ENCODE measurements around the gene PRND. TPM values are rescaled to one million over a fixed set of nuclear protein-coding genes. Genes with fewer than 3 reads are reported as not detected.

The PRND gene
- total and polyA plus RNA-seq, 7 donors = 0.04 to 6.4 (median 0.95) TPM; not detected in 2

DNA sequence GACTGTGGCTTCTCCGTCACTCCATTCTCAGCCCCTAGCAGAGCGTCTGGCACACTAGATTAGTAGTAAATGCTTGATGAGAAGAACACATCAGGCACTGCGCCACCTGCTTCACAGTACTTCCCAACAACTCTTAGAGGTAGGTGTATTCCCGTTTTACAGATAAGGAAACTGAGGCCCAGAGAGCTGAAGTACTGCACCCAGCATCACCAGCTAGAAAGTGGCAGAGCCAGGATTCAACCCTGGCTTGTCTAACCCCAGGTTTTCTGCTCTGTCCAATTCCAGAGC lies 3.5 kb downstream of the PRND start:
- H3K9me3 ChIP-seq = no peaks in the 10 kb centered on the region
- no peak for TF ChIP-seq POLR2AphosphoS5 (IDR thresholded peaks at IDR 0.05)
- TF ChIP-seq, protein P1, sequence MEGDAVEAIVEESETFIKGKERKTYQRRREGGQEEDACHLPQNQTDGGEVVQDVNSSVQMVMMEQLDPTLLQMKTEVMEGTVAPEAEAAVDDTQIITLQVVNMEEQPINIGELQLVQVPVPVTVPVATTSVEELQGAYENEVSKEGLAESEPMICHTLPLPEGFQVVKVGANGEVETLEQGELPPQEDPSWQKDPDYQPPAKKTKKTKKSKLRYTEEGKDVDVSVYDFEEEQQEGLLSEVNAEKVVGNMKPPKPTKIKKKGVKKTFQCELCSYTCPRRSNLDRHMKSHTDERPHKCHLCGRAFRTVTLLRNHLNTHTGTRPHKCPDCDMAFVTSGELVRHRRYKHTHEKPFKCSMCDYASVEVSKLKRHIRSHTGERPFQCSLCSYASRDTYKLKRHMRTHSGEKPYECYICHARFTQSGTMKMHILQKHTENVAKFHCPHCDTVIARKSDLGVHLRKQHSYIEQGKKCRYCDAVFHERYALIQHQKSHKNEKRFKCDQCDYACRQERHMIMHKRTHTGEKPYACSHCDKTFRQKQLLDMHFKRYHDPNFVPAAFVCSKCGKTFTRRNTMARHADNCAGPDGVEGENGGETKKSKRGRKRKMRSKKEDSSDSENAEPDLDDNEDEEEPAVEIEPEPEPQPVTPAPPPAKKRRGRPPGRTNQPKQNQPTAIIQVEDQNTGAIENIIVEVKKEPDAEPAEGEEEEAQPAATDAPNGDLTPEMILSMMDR (IDR thresholded peaks at IDR 0.05) = no peak
- no peak for TF ChIP-seq POLR2A (IDR thresholded peaks at IDR 0.05)
- TF ChIP-seq EP300 (IDR thresholded peaks at IDR 0.05) = no peak
- no peak for DNase-seq
- H3K27ac ChIP-seq = no peak overlapping the region
- peaks cover 0 to 30% (median 18%) of the 10 kb centered on the region in 4 donors for H3K4me1 ChIP-seq
- no peaks in the 10 kb centered on the region for H3K27me3 ChIP-seq
- H3K36me3 ChIP-seq = no peaks in the 10 kb centered on the region
- intact Hi-C loops (cut with DNase I) = no loop called here
- 83 to 92% methylated on average over 4 of the region's 4 CpGs for WGBS, 2 donors
- H3K4me3 ChIP-seq = no peak overlapping the region

DNA sequence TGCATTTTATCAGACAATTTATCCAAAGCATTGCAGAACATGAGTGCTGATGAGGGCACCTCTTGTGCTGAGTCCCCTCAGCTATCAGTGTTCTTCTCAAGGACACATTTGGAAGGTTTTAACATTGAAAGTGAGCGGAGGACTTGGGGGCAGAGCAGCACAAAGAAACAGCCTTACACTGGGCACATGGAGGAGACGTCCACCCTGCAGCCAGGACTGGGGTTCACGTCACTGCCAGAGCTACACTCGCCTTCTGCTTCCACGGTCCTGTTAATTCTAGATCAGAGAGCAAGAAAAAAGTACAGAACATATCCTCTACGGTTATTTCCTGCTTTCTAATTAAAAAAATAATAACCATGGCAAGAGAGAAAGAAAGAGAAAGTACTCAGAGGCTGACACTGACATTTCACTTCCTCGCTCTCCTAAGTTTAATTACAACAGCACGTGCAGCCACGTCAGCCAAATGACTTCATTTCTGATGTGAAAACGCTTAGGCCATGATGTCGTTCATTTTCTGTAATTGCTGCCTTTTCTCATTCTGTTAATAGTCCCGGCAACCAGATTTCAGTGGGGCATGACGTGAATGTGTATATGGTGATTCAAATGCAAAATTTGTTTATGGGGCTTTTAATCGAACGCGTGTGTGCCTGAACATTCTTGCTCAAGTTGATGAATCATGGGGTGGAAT lies 5.1 kb downstream of the PRND start:
- TF ChIP-seq POLR2A (IDR thresholded peaks at IDR 0.05) = no peak
- TF ChIP-seq EP300 (IDR thresholded peaks at IDR 0.05) = peak in 1 of 4 donors; percentile 44
- peak in 1 of 4 donors; percentile 54 for TF ChIP-seq POLR2AphosphoS5 (IDR thresholded peaks at IDR 0.05)
- TF ChIP-seq, protein P1 (IDR thresholded peaks at IDR 0.05) = no peak
- Histone ChIP-seq H3K4me1 (peaks cover 0 to 18% (median 7%) of the 10 kb centered on the region in 4 donors), H3K9me3 (no peaks in the 10 kb centered on the region), H3K36me3 (no peaks in the 10 kb centered on the region), H3K27ac (peak overlapping the region in 2 of 4 donors; percentile 19 to 48), H3K27me3 (no peaks in the 10 kb centered on the region), H3K4me3 (peak overlapping the region in 1 of 4 donors; percentile 7)
- 41 to 54% methylated on average over 16 of the region's 16 CpGs for WGBS, 2 donors
- intact Hi-C loops (cut with DNase I) = no loop called here
- no peak for DNase-seq

DNA sequence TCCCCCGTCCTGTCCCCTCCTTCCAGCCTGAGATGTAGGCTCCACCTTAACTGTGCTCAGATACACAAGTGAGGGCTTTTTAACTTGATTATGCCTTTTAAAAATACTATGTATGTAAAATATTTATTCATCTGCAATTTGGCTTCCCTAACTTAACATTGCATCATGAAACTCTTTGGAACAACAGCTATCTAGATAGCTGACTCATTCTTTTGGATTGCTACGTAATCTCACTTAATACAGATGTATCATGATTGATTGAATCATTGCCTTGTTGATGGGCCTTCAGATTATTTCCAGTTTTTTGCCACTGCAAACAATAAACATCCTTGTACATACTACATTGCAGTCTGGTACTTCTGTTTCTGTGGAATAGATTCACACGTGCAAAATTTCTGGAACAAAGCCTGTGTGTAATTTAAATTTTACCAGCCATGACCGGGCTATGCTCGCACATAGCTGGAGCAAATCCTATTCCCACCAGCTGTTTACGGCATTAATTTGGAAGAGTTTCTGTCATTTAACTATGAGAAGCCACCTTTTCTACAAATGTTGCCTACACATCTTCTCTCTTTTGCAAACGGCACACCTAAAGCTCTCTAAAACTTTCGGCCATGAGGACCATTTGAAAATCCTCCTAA lies 6.5 kb downstream of the PRND start:
- 74 to 83% methylated on average over 8 of the region's 8 CpGs for WGBS, 2 donors
- intact Hi-C loops (cut with DNase I) = no loop called here
- H3K27ac ChIP-seq = no peak overlapping the region

DNA sequence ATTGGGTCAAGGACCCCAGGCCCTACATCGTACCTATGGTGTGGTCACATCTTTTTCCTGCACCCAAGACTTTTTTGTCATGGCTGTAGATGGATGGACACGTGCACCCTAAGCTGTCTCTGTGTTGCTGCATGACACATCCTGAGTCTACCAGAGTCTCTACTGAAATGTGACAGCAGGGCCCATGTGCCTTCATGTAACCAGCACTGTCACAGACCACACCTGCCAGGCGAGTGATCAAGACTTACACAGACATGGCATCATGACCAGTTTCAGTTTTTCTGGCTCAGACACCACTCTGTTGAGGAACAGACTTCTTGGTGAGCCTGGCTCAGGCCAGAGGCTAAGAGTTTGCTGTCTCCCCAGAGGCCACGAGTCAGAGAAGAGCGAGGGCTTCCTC lies 7.6 kb downstream of the PRND start:
- 83 to 85% methylated on average over 5 of the region's 5 CpGs for WGBS, 2 donors
- Histone ChIP-seq H3K9me3 (no peaks in the 10 kb centered on the region), H3K4me1 (peaks cover 0 to 11% (median 4%) of the 10 kb centered on the region in 4 donors), H3K36me3 (no peaks in the 10 kb centered on the region), H3K27me3 (no peaks in the 10 kb centered on the region), H3K27ac (no peak overlapping the region), H3K4me3 (no peak overlapping the region)
- intact Hi-C loops (cut with DNase I) = no loop called here
- no peak for DNase-seq
- TF ChIP-seq, protein P1 (IDR thresholded peaks at IDR 0.05) = no peak
- TF ChIP-seq EP300 (IDR thresholded peaks at IDR 0.05) (no peak), POLR2A (IDR thresholded peaks at IDR 0.05) (no peak), POLR2AphosphoS5 (IDR thresholded peaks at IDR 0.05) (no peak)

More for the DNA sequence above, 6.5 kb downstream of the PRND start:
- no peaks in the 10 kb centered on the region for H3K27me3 ChIP-seq
- no peak for DNase-seq
- peaks cover 0 to 15% (median 6%) of the 10 kb centered on the region in 4 donors for H3K4me1 ChIP-seq
- TF ChIP-seq EP300 (IDR thresholded peaks at IDR 0.05) (no peak), POLR2A (IDR thresholded peaks at IDR 0.05) (no peak), POLR2AphosphoS5 (IDR thresholded peaks at IDR 0.05) (no peak)
- TF ChIP-seq, protein P1 (IDR thresholded peaks at IDR 0.05) = no peak
- H3K4me3 ChIP-seq = no peak overlapping the region
- H3K9me3 ChIP-seq = no peaks in the 10 kb centered on the region
- H3K36me3 ChIP-seq = no peaks in the 10 kb centered on the region
